Astrocyte of the hippocampus (primary cell): ENCODE results near the gene IL11RA.
A peak's percentile ranks its signal among the peaks of the same experiment; 100 is the strongest.

Experiments used
- DNase-seq: peaks from one replicate; pipeline ENCODE4 v3.0.0; 2011; ENCODE audit warnings: low read depth, low spot score

IL11RA gene

DNA sequence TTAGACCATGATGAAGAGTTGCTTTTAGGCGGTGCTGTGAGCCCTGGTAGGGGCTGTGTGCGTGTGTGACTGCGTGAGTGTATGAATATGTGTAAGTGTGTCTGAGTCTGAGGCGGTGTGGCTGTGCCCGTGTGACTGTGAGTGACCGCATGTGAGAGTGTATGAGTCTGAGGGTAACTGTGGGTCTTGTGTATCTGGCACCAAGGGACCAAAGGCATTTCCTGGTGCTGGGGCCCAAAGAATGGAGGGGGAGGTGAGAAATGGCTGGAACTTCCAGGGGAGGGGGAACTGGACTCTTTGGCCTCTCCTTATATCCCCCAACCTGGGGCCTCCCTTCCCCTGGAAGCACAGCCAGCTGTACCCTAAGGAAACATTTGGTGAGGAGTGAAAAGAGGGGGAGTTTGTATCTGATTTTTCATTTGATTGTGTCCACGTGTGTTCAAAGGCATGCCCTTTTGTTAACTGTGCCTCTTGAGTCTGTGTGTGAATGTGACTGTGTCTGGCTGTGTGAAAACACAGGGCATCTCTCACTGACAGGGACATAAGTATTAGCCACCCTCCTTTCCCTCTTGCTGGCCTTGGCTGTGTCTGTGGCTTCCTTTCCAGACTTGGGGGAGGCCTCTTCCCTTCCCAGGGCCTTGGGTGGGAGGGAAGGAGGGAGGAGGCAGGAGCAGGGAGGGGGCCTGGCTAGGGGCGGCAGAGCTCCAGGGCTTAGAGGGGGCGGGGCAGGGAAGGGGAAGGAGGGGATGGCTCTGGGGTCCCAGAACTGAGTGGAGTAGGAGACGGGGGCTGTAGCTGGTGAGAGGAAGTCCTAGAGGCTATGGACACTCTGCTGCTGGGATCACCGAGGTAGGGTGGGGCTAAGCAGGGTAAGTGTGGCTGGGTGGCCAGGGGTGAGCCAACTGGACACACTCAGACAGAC, 1.4 kb downstream of the IL11RA start:
- peak; percentile 44 for DNase-seq

DNA sequence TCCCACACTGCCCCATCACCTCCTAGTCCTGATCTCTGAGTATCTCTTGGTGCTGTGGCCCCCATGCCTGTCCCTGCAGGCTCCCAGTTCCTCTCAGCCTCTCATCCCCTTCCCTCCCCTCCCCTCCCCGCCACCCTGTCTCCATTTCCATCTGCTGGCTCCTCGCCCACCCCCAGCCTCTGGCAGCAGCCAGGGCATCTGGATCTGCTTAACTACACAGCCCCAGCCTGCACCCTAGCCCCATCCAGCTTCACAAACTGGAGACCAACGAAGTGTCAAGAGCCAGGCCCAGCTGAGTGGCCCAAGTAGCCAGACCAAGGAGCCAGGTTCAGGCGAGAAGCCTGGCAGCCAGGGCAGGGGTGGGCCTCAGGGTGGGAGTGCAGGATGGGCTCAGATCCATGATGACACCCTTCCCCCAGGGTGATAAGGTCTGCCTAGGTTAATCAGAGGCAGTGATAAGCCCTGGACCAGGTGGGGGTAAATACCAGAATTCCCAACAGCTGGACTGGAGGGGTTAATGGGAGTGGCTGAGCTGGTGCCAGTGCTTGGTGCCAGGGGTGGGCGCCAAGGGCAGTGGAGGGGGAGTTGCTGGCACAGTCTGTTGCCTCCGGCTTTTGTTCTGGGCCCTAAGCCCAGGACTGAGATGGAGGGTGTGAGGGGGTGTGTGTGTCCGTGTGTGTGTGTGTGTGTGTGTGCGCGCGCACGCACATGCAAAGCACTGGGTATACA, 2.5 kb downstream of the IL11RA start:
- peak; percentile 76 for DNase-seq

DNA sequence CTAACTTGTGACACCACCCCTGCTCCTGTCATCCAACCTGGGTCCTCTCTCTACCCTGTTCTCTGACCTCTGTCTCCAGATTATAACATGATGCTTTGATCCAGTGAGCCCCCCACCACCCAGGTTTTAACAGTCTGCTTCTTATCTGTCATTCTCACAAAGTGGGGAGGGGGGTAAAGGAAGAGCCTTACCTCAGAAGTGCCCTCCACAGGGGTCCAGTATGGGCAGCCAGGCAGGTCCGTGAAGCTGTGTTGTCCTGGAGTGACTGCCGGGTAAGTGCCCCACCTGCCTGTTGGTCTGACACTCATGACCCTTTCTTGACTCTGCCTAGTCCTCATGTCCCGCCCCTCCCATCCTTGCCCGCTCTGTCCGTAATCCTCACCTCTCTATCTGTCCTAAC, 3.4 kb downstream of the IL11RA start:
- no peak for DNase-seq

DNA sequence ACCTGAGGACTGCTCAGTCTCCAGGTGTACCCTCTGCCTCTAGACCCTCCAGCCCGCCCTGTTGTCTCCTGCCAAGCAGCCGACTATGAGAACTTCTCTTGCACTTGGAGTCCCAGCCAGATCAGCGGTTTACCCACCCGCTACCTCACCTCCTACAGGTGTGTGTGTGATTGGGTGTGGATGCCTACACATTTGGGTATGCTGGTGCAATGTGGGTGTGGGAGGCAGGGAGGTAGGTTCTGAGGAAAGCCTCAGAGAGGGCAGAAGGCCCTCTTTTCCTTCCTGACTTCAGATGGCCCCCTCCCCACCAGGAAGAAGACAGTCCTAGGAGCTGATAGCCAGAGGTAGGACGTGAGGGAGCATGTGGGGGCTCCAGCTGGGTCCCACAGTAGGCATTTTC, 5.0 kb downstream of the IL11RA start:
- DNase-seq: no peak

DNA sequence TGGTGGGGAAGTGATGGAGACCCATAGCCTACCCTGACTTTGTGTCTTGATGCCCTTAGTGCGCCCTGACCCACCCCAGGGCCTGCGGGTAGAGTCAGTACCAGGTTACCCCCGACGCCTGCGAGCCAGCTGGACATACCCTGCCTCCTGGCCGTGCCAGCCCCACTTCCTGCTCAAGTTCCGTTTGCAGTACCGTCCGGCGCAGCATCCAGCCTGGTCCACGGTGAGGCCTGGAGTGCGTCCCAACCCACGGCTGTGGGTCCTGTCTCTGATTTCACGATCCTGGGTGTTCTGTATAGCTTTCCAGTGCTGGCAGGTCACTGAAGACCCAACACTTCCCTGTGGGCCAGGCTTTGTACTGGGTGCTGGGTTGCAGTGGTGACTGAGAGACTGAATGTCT, 6.5 kb downstream of the IL11RA start:
- DNase-seq: no peak

DNA sequence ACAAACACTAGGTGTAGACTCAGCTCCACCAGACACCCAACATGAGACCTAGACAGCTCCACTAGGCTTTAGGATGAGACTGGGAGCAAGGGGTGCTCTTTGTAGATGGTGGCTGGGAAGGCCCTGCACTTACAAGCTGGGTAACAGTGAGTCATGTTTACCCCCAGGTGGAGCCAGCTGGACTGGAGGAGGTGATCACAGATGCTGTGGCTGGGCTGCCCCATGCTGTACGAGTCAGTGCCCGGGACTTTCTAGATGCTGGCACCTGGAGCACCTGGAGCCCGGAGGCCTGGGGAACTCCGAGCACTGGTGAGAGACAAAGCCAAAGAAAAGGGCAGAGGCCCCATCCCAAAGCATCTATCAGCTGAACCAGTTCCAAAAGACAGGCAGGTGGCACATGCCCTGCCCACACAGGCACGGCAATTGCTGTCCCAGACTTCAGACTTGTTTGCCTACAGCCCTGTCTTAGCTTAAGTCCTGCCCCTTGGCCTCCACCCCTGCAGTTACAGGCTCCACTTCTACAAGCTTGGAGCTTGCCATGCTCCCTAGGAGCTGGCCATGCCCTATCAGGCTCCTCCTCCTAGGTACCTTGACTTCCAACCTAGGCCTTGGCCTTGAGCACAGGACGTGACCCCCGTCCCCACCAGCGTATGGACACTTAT, 7.7 kb downstream of the IL11RA start:
- peak; percentile 16 for DNase-seq

DNA sequence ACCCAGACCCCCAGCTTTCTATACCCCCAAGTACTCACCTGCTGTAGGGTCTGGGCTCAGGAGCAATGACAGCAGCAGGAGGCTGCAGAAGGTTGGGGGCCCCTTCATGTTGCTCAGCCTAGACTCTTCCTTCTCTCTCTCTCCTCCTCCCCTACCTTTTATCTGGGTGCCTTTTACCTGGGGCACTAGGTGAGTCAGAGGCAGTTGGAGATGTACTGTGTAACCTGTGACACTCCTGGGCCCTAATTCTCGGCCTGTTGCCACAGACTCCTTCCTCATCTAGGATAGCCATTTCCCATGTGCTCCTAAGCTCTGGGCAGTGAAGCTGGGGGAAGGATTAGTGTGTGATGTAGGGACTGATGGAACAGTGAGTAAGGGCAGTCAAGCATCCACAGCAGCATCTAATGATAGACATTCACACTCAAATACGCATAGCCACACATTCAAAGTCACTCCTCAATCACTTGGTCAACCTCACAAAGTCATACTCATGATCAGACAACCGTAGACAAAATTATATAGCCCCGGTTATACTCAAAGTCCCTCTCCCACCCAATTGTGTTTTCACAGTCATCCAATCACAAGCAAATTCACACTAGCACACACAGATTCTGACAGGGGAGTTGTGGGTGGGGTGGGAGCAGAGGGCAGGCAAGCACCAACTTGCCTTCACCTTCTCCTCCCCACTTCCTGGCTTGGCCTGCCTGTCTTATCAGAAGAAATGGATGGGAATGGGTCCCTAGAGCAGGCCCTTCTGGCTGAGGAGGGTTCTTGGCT, 10.7 kb downstream of the IL11RA start, which contains the start of gene CCL27:
Gene CCL27, minus strand, starts transcription at position 132 of the 777 bp plus-strand sequence. Its CDS starts 24 bp downstream, at position 108.
- no peak for DNase-seq

DNA sequence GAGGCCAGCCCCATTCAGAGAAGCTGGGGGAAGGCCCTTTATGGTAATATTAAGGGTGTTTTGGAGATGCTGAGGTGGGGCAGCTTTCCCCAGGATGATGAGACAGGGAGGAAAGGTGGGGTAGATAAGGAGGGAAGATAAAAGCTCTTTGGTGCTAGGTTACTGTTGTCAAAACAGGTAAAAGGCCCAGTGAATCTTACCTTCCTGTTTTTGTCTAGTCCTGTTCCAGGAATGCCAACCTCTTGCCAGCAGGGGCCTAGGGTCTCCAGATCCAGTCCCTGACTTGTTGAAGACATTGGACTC, 11.3 kb downstream of the IL11RA start:
- no peak for DNase-seq

DNA sequence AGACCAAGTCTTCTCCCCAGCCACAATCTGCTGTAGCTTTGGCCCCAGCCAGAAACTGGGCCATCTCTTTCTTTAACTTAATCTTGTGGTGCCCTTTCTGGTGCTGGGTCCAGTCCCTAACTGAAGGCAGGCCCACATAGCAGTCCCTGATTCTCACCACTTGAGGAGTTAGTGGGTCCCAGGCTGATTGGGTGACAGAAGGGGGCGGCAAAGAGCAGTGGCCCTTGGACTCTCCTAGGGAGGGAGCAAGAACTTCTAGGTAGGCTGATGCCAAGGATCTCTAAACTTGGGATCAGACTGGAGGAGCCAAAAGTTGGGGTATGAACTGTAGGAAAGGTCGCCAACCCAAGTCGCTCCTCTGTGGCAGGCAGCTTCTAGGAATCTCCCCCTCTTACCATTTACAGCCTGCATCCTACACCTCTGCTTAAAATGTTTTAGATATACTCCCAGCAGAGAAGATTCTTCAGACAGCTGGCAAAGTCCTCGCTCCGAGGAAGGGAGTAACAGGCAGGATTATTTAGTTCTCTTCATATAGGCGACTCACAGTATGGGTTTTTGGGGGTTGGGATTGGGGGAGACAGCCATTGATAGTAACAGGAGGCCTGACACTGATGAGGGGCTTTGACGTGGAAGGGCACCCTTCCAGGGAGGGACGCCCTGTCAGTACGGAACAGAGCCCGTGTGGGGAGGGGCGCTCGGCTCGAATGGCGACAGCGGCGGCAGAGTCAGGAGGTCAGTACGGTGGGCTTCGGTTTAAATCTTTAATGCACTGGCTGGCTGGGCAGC, 12.5 kb downstream of the IL11RA start:
- peak; percentile 73 for DNase-seq

DNA sequence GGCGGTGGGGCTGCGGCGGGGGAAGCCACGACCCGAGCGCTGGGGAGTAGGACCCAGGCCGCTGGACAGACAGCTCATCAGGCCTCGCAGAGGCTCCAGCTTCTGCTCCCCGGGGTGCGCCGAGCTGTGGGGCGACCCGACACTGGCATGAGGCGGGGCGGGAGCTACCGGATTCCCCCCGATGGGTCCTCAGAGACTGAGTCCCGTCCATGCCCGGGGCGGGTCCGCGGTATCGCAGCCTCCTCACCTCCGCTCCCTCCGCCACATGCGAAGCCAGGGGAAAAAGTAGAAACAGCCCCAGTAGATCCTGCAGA, 13.0 kb downstream of the IL11RA start:
- no peak for DNase-seq

DNA sequence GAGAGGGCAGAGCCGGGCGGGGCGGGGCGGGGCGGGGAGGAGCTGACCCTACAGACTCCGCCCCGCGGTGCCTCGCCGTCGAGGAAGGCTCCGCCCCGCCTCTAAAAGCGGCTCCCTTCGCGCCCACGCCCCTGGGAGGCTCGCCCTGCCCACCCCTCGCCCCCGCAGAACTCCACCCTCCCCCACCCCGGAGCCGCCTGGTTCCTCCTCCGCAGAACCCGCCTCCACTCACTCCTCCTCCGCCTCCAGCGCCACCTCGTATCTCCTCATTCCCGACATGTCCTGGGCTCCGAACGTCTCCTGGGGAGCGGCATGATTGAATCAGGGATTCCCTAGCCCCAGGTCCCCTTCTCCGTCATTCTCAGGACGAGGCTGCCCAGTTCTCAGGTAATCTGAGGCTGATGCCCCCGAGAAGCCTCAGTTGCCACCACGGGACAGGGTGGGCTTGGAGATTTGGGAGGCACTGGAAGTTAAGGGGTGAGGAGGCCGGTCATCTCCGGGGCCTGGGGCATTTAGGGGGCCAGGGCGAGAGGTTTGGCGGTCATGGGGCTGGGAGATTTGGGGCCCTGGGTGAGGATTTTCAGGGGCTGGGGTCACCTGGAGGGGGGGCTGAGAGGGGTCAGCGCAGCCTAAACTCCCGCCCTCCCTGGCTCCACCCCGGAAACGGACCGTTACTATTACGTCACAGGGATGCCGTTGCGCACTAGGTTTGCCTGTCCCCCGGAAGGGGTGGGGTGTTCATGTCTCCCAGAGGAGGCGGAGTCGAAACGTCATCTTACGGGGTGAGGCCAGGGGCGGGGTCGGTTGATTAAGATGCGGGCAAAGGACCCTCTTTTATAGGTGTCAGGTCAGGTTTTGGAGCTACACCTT, 13.6 kb downstream of the IL11RA start:
- peak; percentile 97 for DNase-seq

DNA sequence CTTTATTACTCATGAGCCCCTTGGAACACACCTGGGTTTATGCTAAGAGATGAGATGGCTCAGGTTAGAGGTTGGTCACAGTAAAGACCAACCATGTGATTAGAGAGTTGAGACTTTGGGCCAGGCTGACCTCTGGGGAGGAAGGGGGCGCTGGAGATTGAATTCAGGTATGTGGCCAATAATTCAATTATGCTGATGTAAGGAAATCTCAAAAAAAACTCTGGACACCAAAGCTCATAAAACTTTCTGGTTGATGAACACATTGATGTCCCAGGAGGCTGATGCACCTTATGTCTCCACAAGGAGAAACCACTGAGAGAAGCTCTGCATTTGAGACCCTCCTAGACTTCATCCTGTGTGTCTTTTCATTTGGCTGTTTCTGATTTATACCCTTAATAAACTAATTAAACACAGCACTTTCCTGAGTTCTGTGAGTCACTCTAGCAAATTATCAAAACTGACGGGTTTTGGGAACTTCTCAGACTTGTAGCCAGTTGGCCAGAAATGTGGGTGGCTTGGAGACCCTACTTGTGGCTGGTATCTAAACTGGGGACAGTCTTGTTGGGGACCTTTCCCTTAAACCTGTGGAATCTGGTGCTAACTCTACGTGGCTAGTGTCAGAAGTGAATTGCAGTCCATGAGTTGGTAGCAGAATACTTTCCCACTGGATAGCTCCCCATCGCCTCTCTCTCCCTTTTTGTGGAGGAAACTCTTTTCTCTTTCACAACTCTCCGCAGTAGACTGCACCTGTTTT, 18.0 kb downstream of the IL11RA start:
- DNase-seq: no peak

DNA sequence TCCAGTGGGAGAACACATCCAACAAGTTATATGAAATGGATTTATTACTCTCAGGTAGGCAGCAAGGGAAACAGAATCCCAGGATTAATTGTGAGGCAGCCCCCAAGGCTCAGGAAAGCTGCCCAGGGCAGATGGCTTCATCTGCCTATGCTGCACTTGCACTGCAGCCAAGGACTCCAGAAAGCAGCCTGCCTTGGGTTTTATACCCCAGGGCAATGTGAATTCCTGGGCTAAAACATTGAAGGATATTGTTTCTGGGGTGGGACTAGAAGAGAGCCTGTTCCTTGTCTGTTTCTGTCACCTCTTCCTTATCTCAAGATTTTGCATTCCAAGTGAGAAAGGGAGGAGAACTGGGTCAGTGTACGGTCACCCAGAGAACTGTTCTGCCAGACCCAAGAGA, 19.3 kb downstream of the IL11RA start:
- DNase-seq: no peak

DNA sequence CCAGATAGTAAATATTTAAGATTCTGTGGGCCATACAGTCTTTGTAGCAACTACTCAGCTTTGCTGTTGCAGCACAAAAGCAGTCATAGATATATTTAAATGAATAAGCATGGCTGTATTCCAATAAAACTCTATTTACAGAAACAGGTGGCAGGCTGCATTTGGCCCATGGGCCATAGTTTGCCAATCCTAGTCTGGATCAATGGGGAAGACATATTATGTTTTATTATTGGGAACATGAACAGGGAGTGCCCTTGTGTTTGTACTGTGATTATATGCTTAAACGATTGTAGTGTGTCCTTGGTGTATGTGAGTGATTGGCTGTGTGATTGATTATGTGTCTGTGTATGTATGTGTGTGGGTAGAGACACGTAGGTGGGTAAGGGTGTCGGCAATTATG, 22.5 kb downstream of the IL11RA start:
- DNase-seq: no peak

DNA sequence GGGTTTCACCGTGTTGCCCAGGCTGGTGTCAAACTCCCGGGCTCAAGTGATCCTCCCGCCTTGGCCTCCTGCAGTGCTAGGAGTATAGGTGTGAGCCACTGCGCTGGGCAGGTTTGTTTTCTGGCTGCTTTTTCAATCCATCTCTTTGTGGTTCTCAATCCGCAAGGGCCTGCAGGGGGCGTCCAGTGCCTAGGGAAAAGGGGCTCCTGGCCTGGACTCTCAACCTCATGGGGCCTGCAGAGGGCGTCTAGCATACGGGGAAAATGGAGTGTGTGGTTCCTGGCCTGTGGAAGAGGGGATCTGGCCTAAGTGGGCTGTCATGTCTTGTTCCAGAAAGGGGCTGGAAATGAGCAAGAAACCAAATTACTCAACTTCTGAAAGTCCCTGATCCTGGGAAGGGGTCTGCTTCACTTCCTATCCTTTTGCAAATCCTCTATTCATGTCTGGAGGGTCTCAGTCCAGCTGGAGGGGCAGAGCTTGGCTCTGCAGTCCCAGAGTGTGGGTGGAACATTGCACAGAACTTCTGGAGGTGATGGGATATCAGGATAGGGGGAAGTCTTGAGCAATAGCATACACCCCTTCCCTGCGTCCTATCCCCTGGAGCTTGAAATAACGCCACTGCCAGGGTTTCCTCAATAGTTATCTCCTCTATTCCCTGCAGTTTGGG, 23.2 kb downstream of the IL11RA start:
- peak; percentile 64 for DNase-seq

DNA sequence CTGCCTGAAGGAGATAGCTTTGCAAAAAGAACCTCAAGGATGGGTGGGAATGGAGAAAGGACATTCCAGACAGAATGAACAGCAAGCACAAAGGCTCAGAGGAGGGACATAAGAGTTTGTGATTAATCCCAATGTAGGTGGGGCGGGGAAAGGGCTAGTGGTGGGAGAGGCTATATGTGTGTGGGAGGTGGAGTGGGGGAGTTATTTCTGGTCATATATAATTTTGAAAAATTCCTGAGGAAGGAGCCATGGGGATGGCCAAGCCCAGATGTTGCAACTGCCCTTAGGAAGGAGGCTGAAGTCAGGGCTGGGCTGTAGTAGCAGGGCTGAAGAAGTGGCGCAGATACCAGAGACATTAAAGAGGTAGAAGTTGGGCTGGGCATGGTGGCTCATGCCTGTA, 23.9 kb downstream of the IL11RA start:
- DNase-seq: no peak

DNA sequence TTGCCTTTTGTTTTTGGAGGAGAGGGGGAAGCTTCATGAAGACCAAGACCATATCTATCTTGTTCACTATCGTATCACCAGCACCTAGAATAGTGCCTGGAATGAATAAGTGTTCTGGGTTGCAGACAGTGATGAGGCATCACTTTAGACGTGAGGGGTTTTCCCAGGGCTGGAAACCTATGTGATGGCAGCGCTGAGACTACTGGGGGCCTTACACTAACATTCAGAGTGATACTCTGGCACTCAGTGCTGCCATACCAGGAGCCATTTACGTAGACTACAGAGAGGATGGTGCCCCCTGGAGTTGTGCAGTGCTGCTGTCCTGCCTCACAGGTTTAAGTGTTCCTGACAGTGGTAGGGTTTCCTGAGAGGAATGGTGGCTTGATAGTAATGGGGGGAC, 32.2 kb downstream of the IL11RA start:
- no peak for DNase-seq

DNA sequence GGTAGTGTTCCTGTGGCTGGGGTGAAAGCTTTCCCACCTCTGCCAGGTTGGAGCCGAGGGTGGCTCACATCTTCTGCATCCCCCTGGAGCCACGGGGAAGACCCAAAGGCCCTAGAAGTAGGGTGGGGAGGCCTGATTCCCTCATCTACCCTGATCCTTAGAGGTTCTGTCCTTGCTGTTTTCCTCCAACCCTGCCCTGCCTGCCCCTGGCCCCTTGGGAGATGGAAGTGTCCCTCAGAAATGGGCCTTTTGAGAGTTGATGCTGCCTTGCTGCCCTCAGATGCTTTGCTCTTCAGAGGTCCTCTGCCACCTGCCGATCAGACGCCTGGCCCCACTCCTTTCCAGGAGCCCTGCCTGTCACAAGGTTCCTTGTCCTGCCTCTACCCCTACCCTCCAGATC, 32.8 kb downstream of the IL11RA start:
- DNase-seq: no peak

DNA sequence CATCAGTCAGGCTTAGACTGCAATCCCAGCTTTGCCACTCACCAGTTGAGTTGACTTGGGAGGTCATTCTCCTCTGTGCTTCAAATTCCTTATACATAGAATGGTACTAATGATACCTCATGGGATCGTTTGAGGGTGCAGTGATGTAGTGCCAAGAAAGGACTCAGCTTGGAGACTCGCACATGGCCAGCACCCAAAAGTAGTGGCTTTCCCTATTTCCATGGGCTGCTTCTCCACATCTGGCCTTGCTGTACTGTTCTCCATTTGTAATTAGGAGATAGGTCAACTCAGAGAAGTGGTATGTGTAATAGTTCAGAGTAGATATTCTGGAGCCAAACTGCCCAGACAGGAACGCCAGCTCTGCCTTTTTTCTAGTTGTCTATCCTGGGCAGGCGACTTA, 33.6 kb downstream of the IL11RA start:
- no peak for DNase-seq
